Measurements from ENCODE around the gene MTCL1. TPM values are rescaled to one million over a fixed set of nuclear protein-coding genes. Genes with fewer than 3 reads are reported as not detected.
A peak's percentile ranks its signal among the peaks of the same experiment; 100 is the strongest.

Gene MTCL1
- polyA plus RNA-seq, 1 donor = 24.0 TPM

DNA sequence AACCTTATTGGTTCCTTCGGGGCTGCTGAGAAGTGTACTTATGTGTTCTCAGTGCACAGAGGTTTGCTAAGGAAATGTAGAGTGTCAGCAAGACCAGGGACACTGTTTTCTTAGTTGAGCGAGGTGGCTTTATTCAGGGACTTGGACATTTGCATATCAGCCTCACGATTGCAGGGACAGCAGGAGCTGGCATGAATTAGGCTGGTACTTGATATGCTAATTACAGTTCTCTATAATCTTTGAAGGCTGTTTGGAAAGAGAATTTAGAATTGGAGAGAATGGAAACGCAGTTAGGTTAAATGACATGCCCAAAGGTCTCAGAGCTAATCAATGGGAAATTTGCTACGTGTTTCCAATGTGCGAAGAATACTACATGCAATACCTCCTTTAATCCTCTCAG, 18.7 kb upstream of the MTCL1 start:
- Histone ChIP-seq H3K36me3 (ENCODE audit: control insufficient read depth, insufficient read depth, low read length) (no peaks in the 10 kb centered on the region), H3K9me3 (ENCODE audit: control insufficient read depth, low read depth, low read length) (no peaks in the 10 kb centered on the region), H3K4me3 (ENCODE audit: low read length) (no peak overlapping the region), H3K27me3 (ENCODE audit: control insufficient read depth, insufficient read depth, low read length) (no peaks in the 10 kb centered on the region), H3K4me1 (ENCODE audit: control insufficient read depth, insufficient read depth, low read length) (no peaks in the 10 kb centered on the region), H3K27ac (ENCODE audit: low read length) (no peak overlapping the region)
- no peak for DNase-seq
- 83% methylated on average over 2 of the region's 6 CpGs for WGBS (ENCODE audit: insufficient coverage, low lambda C conversion rate)

DNA sequence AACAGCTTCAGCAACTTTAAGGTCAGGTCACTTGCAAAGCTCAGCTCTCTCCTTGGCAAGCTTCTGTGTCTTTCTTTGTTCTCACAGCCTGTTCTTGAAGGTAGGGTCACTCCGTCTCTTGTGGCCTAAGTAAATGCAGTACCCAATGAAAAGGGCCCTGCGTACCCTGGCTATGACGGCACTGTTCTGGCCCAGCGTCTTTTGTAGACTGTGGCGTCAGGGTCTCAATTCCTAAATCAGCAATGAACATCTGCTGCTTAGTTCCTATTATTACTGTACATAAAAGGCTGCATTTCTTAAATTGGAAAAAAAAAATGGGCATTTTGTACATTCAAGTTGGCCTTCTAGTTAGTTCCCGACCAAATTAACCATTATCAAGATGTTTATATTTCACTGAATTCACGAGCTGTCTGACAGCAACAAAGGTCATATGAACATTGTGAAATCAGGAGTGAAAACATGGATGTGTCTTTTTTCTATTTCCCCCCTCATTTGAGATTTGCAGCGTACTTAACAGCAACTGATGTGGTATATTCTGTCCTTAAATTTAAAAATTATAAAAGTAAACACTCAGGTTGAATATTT, 17.0 kb upstream of the MTCL1 start:
- WGBS (ENCODE audit: insufficient coverage, low lambda C conversion rate) = no CpG with 5 or more reads among the region's 8 CpGs
- no peaks in the 10 kb centered on the region for H3K9me3 ChIP-seq (ENCODE audit: control insufficient read depth, low read depth, low read length)
- H3K27me3 ChIP-seq (ENCODE audit: control insufficient read depth, insufficient read depth, low read length) = no peaks in the 10 kb centered on the region
- no peak overlapping the region for H3K4me3 ChIP-seq (ENCODE audit: low read length)
- no peaks in the 10 kb centered on the region for H3K36me3 ChIP-seq (ENCODE audit: control insufficient read depth, insufficient read depth, low read length)
- no peak for DNase-seq
- H3K27ac ChIP-seq (ENCODE audit: low read length) = no peak overlapping the region
- no peaks in the 10 kb centered on the region for H3K4me1 ChIP-seq (ENCODE audit: control insufficient read depth, insufficient read depth, low read length)

DNA sequence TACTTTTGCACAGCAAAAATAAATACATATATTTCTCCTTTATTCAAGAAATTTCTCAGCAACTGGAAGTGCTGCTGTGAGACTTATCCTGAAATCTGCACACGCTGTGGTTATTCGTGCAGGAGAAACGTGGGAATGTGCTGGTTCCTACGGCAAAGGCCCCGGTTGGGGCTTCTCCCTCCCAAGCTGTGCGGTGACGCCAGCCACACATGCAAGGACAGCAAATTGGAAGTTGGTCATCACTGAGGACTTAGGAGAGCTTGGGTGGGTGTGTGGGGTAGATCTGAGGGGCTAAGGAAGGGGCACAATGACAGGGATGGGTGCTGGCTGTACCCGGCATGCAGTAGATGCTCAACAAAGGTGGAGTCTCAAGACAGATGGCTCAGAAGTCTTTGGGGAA, 16.5 kb upstream of the MTCL1 start:
- no peak for DNase-seq
- Histone ChIP-seq H3K4me1 (ENCODE audit: control insufficient read depth, insufficient read depth, low read length) (no peaks in the 10 kb centered on the region), H3K36me3 (ENCODE audit: control insufficient read depth, insufficient read depth, low read length) (no peaks in the 10 kb centered on the region), H3K4me3 (ENCODE audit: low read length) (no peak overlapping the region), H3K9me3 (ENCODE audit: control insufficient read depth, low read depth, low read length) (no peaks in the 10 kb centered on the region), H3K27me3 (ENCODE audit: control insufficient read depth, insufficient read depth, low read length) (no peaks in the 10 kb centered on the region), H3K27ac (ENCODE audit: low read length) (no peak overlapping the region)
- no CpG with 5 or more reads among the region's 8 CpGs for WGBS (ENCODE audit: insufficient coverage, low lambda C conversion rate)

DNA sequence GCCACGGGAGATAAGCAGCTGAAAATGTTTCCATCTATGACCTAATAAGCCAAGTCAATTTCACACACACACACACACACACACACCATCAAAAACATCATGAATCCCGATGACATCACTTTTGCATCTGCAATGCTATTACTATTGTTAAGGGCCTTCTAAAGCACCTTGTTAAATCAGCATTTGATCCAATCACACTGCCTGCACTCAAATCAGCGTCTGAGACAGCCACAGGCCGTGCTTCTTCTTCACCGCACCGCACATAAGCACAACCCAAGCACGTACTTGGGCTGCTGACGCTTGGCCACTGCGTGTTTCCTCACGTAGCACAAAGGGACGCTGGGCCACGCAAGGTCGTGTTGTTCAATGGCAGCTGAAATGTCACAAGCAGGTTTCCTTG, 15.8 kb upstream of the MTCL1 start:
- Histone ChIP-seq H3K9me3 (ENCODE audit: control insufficient read depth, low read depth, low read length) (no peaks in the 10 kb centered on the region), H3K4me1 (ENCODE audit: control insufficient read depth, insufficient read depth, low read length) (no peaks in the 10 kb centered on the region), H3K27me3 (ENCODE audit: control insufficient read depth, insufficient read depth, low read length) (no peaks in the 10 kb centered on the region), H3K27ac (ENCODE audit: low read length) (no peak overlapping the region), H3K36me3 (ENCODE audit: control insufficient read depth, insufficient read depth, low read length) (no peaks in the 10 kb centered on the region), H3K4me3 (ENCODE audit: low read length) (no peak overlapping the region)
- no CpG with 5 or more reads among the region's 13 CpGs for WGBS (ENCODE audit: insufficient coverage, low lambda C conversion rate)
- DNase-seq = no peak

DNA sequence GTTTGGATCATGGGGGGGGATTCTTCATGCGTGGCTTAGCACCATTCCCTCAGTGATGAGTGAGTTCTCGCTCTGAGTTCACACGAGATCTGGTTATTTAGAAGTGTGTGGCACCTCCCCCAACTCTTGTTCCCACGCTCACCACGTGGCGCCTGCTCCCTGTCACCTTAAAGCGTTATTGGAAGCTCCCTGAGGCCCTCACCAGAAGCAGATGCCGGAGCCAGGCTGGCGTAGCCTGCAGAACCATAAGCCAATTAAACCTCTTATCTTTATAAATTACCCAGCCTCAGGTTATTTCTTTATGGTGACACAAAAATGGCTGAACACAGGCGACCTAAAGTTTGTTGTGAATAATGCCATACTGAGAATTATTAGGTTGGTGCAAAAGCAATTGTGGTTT, 10.5 kb upstream of the MTCL1 start:
- DNase-seq = no peak
- WGBS (ENCODE audit: insufficient coverage, low lambda C conversion rate) = no CpG with 5 or more reads among the region's 10 CpGs
- no peaks in the 10 kb centered on the region for H3K9me3 ChIP-seq (ENCODE audit: control insufficient read depth, low read depth, low read length)
- no peaks in the 10 kb centered on the region for H3K36me3 ChIP-seq (ENCODE audit: control insufficient read depth, insufficient read depth, low read length)
- no peaks in the 10 kb centered on the region for H3K27me3 ChIP-seq (ENCODE audit: control insufficient read depth, insufficient read depth, low read length)
- no peaks in the 10 kb centered on the region for H3K4me1 ChIP-seq (ENCODE audit: control insufficient read depth, insufficient read depth, low read length)
- H3K4me3 ChIP-seq (ENCODE audit: low read length) = no peak overlapping the region
- no peak overlapping the region for H3K27ac ChIP-seq (ENCODE audit: low read length)

DNA sequence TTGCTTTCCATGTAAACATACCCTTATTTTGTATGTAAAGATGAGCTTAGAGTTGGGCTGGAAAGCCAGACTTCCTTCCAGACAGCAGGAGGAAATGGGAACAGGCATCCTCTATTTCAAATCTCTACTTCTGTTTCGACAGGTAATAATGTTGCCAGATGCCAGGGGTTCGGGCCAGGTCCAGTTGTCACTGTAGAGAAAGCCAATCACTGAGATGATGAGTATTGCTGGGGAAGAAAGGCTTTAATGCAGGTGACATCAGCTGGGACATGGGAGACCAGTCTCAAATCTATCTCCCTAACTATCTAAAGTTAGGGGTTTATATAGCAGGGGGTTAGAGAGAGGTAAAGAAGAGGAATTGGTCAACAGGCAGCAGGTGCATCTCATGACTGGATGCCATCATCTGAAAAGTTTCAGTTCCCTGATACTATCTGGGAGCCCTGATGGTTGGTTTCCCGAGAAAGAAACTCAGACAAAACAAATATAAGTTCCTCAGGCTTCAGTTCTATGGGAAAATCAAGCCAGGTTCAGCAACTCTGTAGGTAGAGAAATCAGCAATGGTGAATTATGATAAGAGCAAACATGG, 9.3 kb upstream of the MTCL1 start:
- Histone ChIP-seq H3K27ac (ENCODE audit: low read length) (no peak overlapping the region), H3K4me1 (ENCODE audit: control insufficient read depth, insufficient read depth, low read length) (no peaks in the 10 kb centered on the region), H3K4me3 (ENCODE audit: low read length) (no peak overlapping the region), H3K27me3 (ENCODE audit: control insufficient read depth, insufficient read depth, low read length) (no peaks in the 10 kb centered on the region), H3K36me3 (ENCODE audit: control insufficient read depth, insufficient read depth, low read length) (no peaks in the 10 kb centered on the region), H3K9me3 (ENCODE audit: control insufficient read depth, low read depth, low read length) (no peaks in the 10 kb centered on the region)
- no CpG with 5 or more reads among the region's 3 CpGs for WGBS (ENCODE audit: insufficient coverage, low lambda C conversion rate)
- DNase-seq = no peak

DNA sequence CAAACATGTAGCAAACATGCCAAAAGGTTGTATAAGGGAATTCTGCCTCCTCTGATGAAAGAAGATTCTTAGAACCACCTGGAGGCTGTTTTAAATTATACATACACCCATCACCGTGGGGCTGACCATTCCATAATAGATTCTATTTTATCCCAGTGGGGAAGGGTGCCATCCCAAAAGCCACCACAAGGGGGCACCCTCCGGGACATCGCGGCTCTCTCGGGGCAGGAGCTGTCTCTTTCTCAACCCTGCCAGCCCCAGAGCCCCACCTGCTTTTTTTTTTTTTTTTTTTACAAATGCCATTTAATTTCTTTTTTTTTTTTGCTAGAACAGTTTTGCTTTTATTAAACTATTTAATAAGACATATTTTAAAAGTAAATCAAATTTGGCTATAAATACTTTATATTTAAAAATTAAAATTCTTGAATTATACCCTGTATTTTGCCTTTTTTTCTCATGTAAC, 8.6 kb upstream of the MTCL1 start:
- Histone ChIP-seq H3K4me3 (ENCODE audit: low read length) (no peak overlapping the region), H3K27ac (ENCODE audit: low read length) (no peak overlapping the region), H3K4me1 (ENCODE audit: control insufficient read depth, insufficient read depth, low read length) (peaks cover 2% of the 10 kb centered on the region), H3K9me3 (ENCODE audit: control insufficient read depth, low read depth, low read length) (no peaks in the 10 kb centered on the region), H3K36me3 (ENCODE audit: control insufficient read depth, insufficient read depth, low read length) (no peaks in the 10 kb centered on the region), H3K27me3 (ENCODE audit: control insufficient read depth, insufficient read depth, low read length) (no peaks in the 10 kb centered on the region)
- DNase-seq = peak in 1 of 2 donors; percentile 32
- 0% methylated on average over 2 of the region's 5 CpGs for WGBS (ENCODE audit: insufficient coverage, low lambda C conversion rate)

DNA sequence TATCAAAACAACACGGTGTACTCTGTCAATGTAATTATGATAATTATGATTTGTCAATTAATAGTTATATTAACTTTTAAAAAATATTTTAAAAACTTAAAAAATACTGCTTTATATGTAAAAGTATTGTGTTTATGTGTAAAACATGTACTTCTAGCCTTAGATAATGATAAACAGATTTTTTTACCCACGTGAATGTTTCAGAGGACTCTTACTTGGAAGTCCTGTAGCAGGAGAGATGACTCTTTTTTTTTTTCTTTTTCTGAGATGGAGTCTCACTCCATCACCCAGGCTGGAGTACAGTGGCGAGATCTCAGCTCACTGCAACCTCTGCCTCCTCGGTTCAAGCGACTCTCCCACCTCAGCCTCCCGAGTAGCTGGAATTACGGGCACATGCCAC, 6.2 kb upstream of the MTCL1 start:
- WGBS (ENCODE audit: insufficient coverage, low lambda C conversion rate) = 83% methylated on average over 1 of the region's 7 CpGs
- H3K4me1 ChIP-seq (ENCODE audit: control insufficient read depth, insufficient read depth, low read length) = peaks cover 9% of the 10 kb centered on the region
- peaks cover 8% of the 10 kb centered on the region for H3K27me3 ChIP-seq (ENCODE audit: control insufficient read depth, insufficient read depth, low read length)
- no peak for DNase-seq
- H3K36me3 ChIP-seq (ENCODE audit: control insufficient read depth, insufficient read depth, low read length) = no peaks in the 10 kb centered on the region
- no peaks in the 10 kb centered on the region for H3K9me3 ChIP-seq (ENCODE audit: control insufficient read depth, low read depth, low read length)
- H3K4me3 ChIP-seq (ENCODE audit: low read length) = no peak overlapping the region
- H3K27ac ChIP-seq (ENCODE audit: low read length) = no peak overlapping the region

DNA sequence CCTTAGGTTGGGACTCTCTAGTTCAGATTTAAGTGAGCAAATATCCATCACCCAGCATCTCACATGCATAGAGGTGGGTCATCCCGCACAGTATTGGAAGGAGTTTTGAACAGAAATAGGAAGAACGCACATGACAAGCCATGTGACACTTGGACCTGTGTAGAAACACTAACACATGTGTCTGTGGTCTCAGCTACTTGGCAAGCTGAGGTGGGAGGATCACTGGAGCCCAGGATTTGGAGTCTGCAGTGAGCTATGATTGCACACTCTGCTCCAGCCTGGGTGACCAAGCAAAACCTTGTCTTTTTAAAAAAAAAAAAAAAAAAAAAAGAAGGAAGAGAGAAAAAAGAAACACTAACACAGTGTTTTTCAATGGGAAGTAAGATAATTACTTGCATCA, 5.4 kb upstream of the MTCL1 start:
- Histone ChIP-seq H3K9me3 (ENCODE audit: control insufficient read depth, low read depth, low read length) (no peaks in the 10 kb centered on the region), H3K27me3 (ENCODE audit: control insufficient read depth, insufficient read depth, low read length) (peaks cover 8% of the 10 kb centered on the region), H3K4me1 (ENCODE audit: control insufficient read depth, insufficient read depth, low read length) (peaks cover 15% of the 10 kb centered on the region), H3K36me3 (ENCODE audit: control insufficient read depth, insufficient read depth, low read length) (no peaks in the 10 kb centered on the region), H3K27ac (ENCODE audit: low read length) (no peak overlapping the region), H3K4me3 (ENCODE audit: low read length) (no peak overlapping the region)
- no CpG with 5 or more reads among the region's 2 CpGs for WGBS (ENCODE audit: insufficient coverage, low lambda C conversion rate)
- no peak for DNase-seq

DNA sequence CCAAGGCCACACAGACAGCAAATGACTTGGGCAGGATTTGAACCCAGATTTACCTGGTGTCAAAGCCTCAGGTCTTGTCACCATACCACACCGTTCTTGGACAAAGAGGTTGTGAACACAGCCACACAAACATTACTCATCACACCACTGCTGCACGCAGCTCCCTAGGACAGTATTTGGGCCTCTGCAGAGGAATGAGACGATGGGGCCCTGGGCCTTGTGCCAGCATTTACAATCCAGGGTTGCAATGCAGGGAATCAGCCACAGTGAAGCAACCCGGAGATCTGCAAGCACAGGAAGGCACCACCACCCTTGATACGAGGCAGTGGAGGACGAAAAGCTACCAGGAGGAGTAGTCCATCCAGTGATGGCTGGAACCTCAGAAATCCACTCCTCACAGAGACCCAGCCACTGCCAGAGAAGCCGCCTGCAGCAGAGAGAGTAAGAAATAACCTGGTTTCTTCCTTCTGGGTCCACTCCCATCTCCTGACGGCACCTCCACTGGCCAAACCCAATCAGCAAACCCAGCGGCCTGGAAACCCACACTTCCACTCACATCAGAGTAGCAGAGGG, 3.7 kb upstream of the MTCL1 start:
- peaks cover 11% of the 10 kb centered on the region for H3K27me3 ChIP-seq (ENCODE audit: control insufficient read depth, insufficient read depth, low read length)

DNA sequence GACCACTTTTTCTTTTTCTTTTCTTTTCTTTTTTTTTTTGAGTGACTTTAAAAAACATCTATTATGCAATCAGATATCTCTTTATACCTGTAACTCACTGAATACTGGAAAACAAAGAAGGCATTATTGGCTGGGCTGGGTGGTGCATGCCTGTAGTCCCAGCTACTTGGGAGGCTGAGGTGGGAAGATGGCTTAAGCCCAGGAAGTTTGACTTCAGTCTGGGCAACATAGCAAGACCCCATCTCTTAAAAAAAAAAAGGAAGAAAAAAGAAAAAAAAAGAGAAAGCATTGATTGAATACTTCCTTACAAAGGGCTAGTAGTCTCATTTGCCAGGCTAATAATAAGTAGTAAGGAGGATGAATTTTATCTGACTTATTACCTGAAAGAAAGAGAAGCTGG, 2.7 kb upstream of the MTCL1 start:
- no peak for DNase-seq
- Histone ChIP-seq H3K27me3 (ENCODE audit: control insufficient read depth, insufficient read depth, low read length) (peaks cover 21% of the 10 kb centered on the region), H3K9me3 (ENCODE audit: control insufficient read depth, low read depth, low read length) (no peaks in the 10 kb centered on the region), H3K36me3 (ENCODE audit: control insufficient read depth, insufficient read depth, low read length) (no peaks in the 10 kb centered on the region), H3K27ac (ENCODE audit: low read length) (no peak overlapping the region), H3K4me1 (ENCODE audit: control insufficient read depth, insufficient read depth, low read length) (peaks cover 23% of the 10 kb centered on the region), H3K4me3 (ENCODE audit: low read length) (no peak overlapping the region)

More for the DNA sequence above, 3.7 kb upstream of the MTCL1 start:
- H3K9me3 ChIP-seq (ENCODE audit: control insufficient read depth, low read depth, low read length) = no peaks in the 10 kb centered on the region
- H3K36me3 ChIP-seq (ENCODE audit: control insufficient read depth, insufficient read depth, low read length) = no peaks in the 10 kb centered on the region
- peaks cover 16% of the 10 kb centered on the region for H3K4me1 ChIP-seq (ENCODE audit: control insufficient read depth, insufficient read depth, low read length)
- no peak overlapping the region for H3K27ac ChIP-seq (ENCODE audit: low read length)
- DNase-seq = peak in 1 of 2 donors; percentile 60
- WGBS (ENCODE audit: insufficient coverage, low lambda C conversion rate) = no CpG with 5 or more reads among the region's 9 CpGs
- no peak overlapping the region for H3K4me3 ChIP-seq (ENCODE audit: low read length)

Data from large intestine (tissue), 3 donors.